AG09319 (cell line): ENCODE measurements around the gene RNF169.

Experiments
- DNase-seq: peaks from one replicate; pipeline ENCODE4 v3.0.0-alpha.2; 2010; ENCODE audit warnings: low read depth; ENCODE audit errors: extremely low read depth
- TF ChIP-seq, protein P1 (sequence below): IDR thresholded peaks from 2 replicates; pipeline ENCODE4 v1.5.1; 2011; ENCODE audit warnings: low read depth, mild to moderate bottlenecking, inconsistent platforms, low read length, moderate library complexity

The RNF169 gene

DNA sequence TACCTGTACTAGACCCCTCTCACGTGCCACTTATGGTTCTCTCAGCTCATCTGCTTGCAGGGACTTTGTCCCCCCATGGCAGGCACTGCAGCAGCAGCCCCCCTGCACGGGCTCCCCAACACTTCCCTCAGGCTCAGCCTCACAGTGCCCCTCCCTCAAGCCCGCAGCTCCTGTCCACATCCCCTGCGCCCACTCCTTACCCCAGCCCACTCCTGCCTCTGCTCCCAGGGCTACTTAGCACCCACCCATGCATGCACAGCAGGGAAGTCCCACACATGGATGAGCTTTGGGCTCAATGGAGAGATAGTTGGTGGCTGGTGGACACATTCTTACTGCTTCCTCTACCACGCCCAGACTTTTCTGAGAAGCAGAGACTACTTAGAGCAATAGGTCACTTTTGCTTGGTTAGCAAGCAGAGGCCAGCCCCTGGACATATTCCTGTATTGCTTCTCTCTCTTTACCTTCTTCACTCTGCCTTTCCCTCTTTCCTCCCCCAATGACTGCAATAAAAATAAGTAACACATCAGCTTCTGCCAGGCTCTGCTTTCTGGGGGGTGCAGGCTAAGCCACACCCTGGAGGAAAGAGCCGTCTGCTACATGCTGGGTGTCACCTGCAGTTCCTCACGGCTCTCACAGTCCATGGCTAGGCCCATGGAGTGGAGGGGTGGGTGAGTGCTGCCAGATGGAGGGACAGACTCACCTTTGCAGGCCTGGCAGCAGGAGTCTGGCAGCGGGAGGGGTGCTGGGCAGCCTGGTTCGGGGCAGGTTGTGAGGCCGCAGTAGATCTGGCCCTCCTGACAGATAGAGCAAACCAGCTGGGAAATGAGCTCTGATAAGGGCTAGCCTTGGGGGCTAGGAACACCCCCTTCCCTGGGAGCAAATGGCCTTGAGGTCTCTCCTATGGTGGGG is 40.8 kb upstream of the RNF169 start:
- DNase-seq = no peak
- TF ChIP-seq, protein P1, sequence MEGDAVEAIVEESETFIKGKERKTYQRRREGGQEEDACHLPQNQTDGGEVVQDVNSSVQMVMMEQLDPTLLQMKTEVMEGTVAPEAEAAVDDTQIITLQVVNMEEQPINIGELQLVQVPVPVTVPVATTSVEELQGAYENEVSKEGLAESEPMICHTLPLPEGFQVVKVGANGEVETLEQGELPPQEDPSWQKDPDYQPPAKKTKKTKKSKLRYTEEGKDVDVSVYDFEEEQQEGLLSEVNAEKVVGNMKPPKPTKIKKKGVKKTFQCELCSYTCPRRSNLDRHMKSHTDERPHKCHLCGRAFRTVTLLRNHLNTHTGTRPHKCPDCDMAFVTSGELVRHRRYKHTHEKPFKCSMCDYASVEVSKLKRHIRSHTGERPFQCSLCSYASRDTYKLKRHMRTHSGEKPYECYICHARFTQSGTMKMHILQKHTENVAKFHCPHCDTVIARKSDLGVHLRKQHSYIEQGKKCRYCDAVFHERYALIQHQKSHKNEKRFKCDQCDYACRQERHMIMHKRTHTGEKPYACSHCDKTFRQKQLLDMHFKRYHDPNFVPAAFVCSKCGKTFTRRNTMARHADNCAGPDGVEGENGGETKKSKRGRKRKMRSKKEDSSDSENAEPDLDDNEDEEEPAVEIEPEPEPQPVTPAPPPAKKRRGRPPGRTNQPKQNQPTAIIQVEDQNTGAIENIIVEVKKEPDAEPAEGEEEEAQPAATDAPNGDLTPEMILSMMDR = no peak

DNA sequence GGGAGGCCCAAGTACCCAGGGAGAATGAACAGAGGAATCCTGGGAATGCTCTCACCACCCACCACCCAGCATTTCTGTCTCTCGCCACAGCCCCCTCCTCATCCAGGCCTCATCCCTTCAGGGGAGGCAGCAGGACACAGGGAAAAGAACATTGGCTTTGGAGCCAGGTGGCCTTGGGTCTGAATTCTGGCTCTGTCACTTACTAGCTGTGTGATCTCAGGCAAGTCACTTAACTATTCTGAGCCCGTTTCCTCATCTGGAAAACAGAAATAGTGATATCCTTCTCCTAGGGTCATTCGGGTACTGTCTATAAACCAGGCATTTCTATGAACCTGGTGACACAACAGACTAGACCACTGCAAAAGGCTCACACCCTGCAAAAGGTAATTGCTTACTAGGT is 39.5 kb upstream of the RNF169 start:
- TF ChIP-seq, protein P1 = no peak
- no peak for DNase-seq

DNA sequence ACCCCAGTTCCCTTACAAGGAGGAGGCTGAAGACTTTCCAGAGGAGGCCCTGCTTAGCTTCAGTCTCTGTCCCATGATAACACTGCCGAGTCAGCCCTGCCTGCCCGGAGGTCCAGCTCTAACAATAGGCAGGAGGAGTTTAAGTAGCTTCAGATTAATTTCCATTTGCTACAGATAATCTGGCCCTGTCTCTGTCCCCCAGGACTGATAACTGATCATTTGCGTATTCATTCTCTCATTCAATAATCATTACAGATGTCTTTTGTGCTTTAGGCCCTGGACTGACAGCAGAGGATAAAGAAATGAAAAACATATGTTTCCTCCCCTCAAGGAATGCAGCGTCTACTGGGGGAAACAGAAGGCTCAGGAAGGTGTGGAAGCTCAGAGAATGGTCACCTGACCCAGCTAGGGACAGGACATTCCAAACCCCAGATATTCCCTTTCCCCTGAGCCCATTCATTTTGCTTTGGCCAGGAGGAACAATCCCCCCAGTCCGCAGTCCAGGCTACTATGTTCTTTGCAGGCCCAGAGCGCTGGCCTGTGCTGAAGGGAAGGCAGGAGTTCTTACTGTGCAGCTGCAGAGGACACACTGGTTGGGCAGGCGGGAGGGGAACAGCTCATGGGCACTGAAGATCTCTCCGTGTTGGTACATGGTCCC is 38.2 kb upstream of the RNF169 start:
- no peak for DNase-seq

GRCh38 chr11:74713686-74714085 is 35.0 kb upstream of the RNF169 start:
- TF ChIP-seq, protein P1 = no peak
- DNase-seq = no peak

More for the DNA sequence above, 38.2 kb upstream of the RNF169 start:
- TF ChIP-seq, protein P1 = no peak

DNA sequence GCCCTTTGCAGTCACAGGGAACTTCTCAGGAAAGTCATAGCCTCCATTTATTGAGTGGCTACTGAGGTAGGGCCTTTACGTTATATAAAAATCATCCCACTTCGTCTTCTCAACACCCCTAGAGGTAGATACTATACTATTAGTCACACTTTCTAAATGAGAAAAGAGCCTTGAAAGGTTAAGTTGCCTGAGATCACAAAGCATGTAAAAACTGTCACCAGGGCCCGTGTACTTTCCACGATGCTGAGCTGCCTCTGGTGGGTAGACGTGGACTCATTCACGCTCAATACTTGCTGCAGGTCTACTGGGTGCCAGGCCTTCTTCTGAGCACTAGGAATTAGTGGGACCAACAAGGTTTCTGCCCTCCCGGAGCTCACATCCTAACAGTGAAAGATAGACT is 33.7 kb upstream of the RNF169 start:
- no peak for DNase-seq
- TF ChIP-seq, protein P1 = no peak

- no peak for DNase-seq
- TF ChIP-seq, protein P1 = no peak
Observed at GRCh38 chr11:74717221-74717969, 31.3 kb upstream of the RNF169 start.
